HepG2 (cell line): Measurements from ENCODE around the gene MCEE. TPM values are rescaled to one million over a fixed set of nuclear protein-coding genes. Genes with fewer than 3 reads are reported as not detected.

ENCODE experiments used
- ARNT2 ChIP-seq: sonication (generic); formaldehyde crosslinking; IDR thresholded peaks from 2 replicates; pipeline ENCODE4 v1.8.0; 2022; ENCODE audit warnings: mild to moderate bottlenecking, low read depth, missing genetic modification reagents, moderate library complexity
- ATF7 ChIP-seq, 2 experiments: fragments of 450-650 bp in 1 of 2; sonication (generic) in 1 of 2; formaldehyde crosslinking in 1 of 2; IDR thresholded peaks; 2 replicates each; pipeline versions ENCODE4 v1.4.0 to v1.6.1; 2016 to 2020; ENCODE audit warnings: antibody characterized with exemption in 1 of 2, mild to moderate bottlenecking in 1 of 2, missing genetic modification reagents in 1 of 2
- CC2D1A ChIP-seq: sonication (generic); formaldehyde crosslinking; IDR thresholded peaks from 2 replicates; pipeline ENCODE4 v1.8.1; 2023; ENCODE audit warnings: mild to moderate bottlenecking, missing genetic modification reagents
- CHCHD3 ChIP-seq: sonication (generic); formaldehyde crosslinking; IDR thresholded peaks from 2 replicates; pipeline ENCODE4 v1.8.0; 2022; ENCODE audit warnings: mild to moderate bottlenecking, missing genetic modification reagents, moderate library complexity
- EEA1 ChIP-seq: sonication (generic); formaldehyde crosslinking; IDR thresholded peaks from 2 replicates; pipeline ENCODE4 v1.5.1; 2020; ENCODE audit warnings: mild to moderate bottlenecking, missing genetic modification reagents, borderline replicate concordance
- GLI4 ChIP-seq: sonication (generic); formaldehyde crosslinking; IDR thresholded peaks from 2 replicates; pipeline ENCODE4 v1.5.1; 2020; ENCODE audit warnings: missing genetic modification reagents, mild to moderate bottlenecking, moderate library complexity, borderline replicate concordance
- MIXL1 ChIP-seq: IDR thresholded peaks from 2 replicates; pipeline ENCODE4 v1.6.1; 2016
- NFIC ChIP-seq: IDR thresholded peaks from 2 replicates; pipeline ENCODE4 v1.6.1; 2012; ENCODE audit warnings: mild to moderate bottlenecking, low read length, inconsistent platforms
- PCBP1 ChIP-seq: fragments of 200-400 bp; formaldehyde crosslinking; IDR thresholded peaks from 2 replicates; pipeline ENCODE4 v1.6.1; 2017; ENCODE audit warnings: mild to moderate bottlenecking, low read depth, low read length, borderline replicate concordance
- RFXAP ChIP-seq: sonication (generic); formaldehyde crosslinking; IDR thresholded peaks from 2 replicates; pipeline ENCODE4 v1.4.0; 2020; ENCODE audit warnings: missing genetic modification reagents, borderline replicate concordance
- RXRB ChIP-seq: IDR thresholded peaks from 2 replicates; pipeline ENCODE4 v1.6.1; 2016; ENCODE audit warnings: borderline replicate concordance, missing genetic modification reagents, missing compliant biosample characterization
- ZBTB1 ChIP-seq: sonication (generic); formaldehyde crosslinking; IDR thresholded peaks from 2 replicates; pipeline ENCODE4 v1.4.0; 2020; ENCODE audit warnings: missing genetic modification reagents, borderline replicate concordance
- ZNF138 ChIP-seq: sonication (generic); formaldehyde crosslinking; IDR thresholded peaks from 2 replicates; pipeline ENCODE4 v1.5.0; 2020; ENCODE audit warnings: mild to moderate bottlenecking, low read depth, missing genetic modification reagents
- ZNF282 ChIP-seq: fragments of 450-650 bp; IDR thresholded peaks from 2 replicates; pipeline ENCODE4 v1.6.1; 2018; ENCODE audit not compliant: partially characterized antibody
- ZNF382 ChIP-seq: sonication (generic); formaldehyde crosslinking; IDR thresholded peaks from 2 replicates; pipeline ENCODE4 v1.5.0; 2020; ENCODE audit warnings: missing genetic modification reagents, mild to moderate bottlenecking, borderline replicate concordance
- ZNF607 ChIP-seq: sonication (generic); formaldehyde crosslinking; IDR thresholded peaks from 2 replicates; pipeline ENCODE4 v1.5.1; 2020; ENCODE audit warnings: missing genetic modification reagents, mild to moderate bottlenecking, borderline replicate concordance
- ZNF644 ChIP-seq: IDR thresholded peaks from 2 replicates; pipeline ENCODE4 v1.6.1; 2016; ENCODE audit warnings: low read depth
- ZNF724P ChIP-seq: sonication (generic); formaldehyde crosslinking; IDR thresholded peaks from 2 replicates; pipeline ENCODE4 v1.8.0; 2022; ENCODE audit warnings: missing genetic modification reagents, borderline replicate concordance
- ZNF768 ChIP-seq: sonication (generic); formaldehyde crosslinking; IDR thresholded peaks from 2 replicates; pipeline ENCODE4 v1.4.0; 2020; ENCODE audit warnings: missing genetic modification reagents
- polyA plus RNA-seq, 8 experiments: library from polyadenylated mRNA; depleted of rRNA in 3 of 8; stranded (reverse) in 7 of 8; unstranded in 1 of 8; fragments of >200 nt; fragmentation: Illumina TruSeq in 4 of 8; extraction: Trizol in 4 of 8; gene quantifications; 2 replicates each; pipeline versions ENCODE4 v1.2.1 to v1.2.3, GENCODE V29; 2011 to 2016; ENCODE audit warnings: low read depth in 4 of 8, missing spikeins in 1 of 8, mixed read lengths in 1 of 8; ENCODE audit not compliant: insufficient read depth in 1 of 8
- total RNA-seq, 5 experiments: library from RNA; depleted of rRNA; stranded (reverse); fragments of >200 nt; fragmentation: Illumina TruSeq; extraction: Trizol; gene quantifications; 2 replicates each; pipeline ENCODE4 v1.2.3, GENCODE V29; 2016; ENCODE audit warnings: low read depth in 1 of 5
- TF ChIP-seq, protein P1 (sequence below): sonication (generic); formaldehyde crosslinking; IDR thresholded peaks from 2 replicates; pipeline ENCODE4 v1.4.0; 2020; ENCODE audit warnings: missing genetic modification reagents, borderline replicate concordance
- TF ChIP-seq, protein P2 (sequence below): sonication (generic); formaldehyde crosslinking; IDR thresholded peaks from 2 replicates; pipeline ENCODE4 v1.5.1; 2020; ENCODE audit warnings: missing genetic modification reagents, mild to moderate bottlenecking, borderline replicate concordance
- TF ChIP-seq, protein P3 (sequence below), 2 experiments: sonication (generic) in 1 of 2; formaldehyde crosslinking in 1 of 2; IDR thresholded peaks; 2 replicates each; pipeline versions ENCODE4 v1.5.1 to v1.6.1; 2011 to 2020; ENCODE audit warnings: borderline replicate concordance in 1 of 2, low read depth in 1 of 2, low read length in 1 of 2, mild to moderate bottlenecking in 1 of 2, missing genetic modification reagents in 1 of 2, moderate library complexity in 1 of 2

MCEE gene
- total and polyA plus RNA-seq, 2 of the 13 experiments (the other 11 are each of a cell fraction or from before 2014, with no cell fraction given): 32.0 to 66.9 TPM

DNA sequence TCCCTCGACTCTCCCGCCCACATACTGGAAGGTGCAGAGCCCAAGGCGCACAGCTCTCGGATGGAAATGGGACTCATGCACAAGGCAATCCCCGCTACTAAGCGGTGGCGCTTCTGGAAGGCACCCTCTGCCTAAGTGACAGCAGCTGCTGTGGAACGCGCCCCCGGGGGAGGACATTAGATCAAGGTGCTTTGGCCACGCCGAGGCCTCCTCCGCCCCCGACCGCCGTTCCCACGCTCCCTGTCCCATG lies 202 bp downstream of the MCEE start (continued):
- TF ChIP-seq ZBTB1 (CRISPR knock-in tag): no peak
- no peak for TF ChIP-seq CC2D1A (CRISPR knock-in tag)
- TF ChIP-seq ZNF382 (CRISPR knock-in tag): no peak
- TF ChIP-seq MIXL1 (CRISPR knock-in tag): no peak
- TF ChIP-seq PCBP1: no peak
- no peak for TF ChIP-seq ZNF724P (CRISPR knock-in tag)
- 0 out of 2 replicates have a peak, but pooled peaks have one; percentile 22 for TF ChIP-seq ZNF138 (CRISPR knock-in tag)
- no peak for TF ChIP-seq RXRB (CRISPR knock-in tag)
- TF ChIP-seq ZNF644 (CRISPR knock-in tag): no peak
- no peak for TF ChIP-seq RFXAP (CRISPR knock-in tag)
- TF ChIP-seq ARNT2: no peak
- no peak for TF ChIP-seq ZNF768 (CRISPR knock-in tag)
- TF ChIP-seq GLI4: no peak
- TF ChIP-seq, protein P1, sequence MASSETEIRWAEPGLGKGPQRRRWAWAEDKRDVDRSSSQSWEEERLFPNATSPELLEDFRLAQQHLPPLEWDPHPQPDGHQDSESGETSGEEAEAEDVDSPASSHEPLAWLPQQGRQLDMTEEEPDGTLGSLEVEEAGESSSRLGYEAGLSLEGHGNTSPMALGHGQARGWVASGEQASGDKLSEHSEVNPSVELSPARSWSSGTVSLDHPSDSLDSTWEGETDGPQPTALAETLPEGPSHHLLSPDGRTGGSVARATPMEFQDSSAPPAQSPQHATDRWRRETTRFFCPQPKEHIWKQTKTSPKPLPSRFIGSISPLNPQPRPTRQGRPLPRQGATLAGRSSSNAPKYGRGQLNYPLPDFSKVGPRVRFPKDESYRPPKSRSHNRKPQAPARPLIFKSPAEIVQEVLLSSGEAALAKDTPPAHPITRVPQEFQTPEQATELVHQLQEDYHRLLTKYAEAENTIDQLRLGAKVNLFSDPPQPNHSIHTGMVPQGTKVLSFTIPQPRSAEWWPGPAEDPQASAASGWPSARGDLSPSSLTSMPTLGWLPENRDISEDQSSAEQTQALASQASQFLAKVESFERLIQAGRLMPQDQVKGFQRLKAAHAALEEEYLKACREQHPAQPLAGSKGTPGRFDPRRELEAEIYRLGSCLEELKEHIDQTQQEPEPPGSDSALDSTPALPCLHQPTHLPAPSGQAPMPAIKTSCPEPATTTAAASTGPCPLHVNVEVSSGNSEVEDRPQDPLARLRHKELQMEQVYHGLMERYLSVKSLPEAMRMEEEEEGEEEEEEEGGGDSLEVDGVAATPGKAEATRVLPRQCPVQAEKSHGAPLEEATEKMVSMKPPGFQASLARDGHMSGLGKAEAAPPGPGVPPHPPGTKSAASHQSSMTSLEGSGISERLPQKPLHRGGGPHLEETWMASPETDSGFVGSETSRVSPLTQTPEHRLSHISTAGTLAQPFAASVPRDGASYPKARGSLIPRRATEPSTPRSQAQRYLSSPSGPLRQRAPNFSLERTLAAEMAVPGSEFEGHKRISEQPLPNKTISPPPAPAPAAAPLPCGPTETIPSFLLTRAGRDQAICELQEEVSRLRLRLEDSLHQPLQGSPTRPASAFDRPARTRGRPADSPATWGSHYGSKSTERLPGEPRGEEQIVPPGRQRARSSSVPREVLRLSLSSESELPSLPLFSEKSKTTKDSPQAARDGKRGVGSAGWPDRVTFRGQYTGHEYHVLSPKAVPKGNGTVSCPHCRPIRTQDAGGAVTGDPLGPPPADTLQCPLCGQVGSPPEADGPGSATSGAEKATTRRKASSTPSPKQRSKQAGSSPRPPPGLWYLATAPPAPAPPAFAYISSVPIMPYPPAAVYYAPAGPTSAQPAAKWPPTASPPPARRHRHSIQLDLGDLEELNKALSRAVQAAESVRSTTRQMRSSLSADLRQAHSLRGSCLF (CRISPR knock-in tag): no peak; the same call in 1 of the 2 replicates
- TF ChIP-seq EEA1 (CRISPR knock-in tag): peak; percentile 94; the same call in 1 of the 2 replicates
- TF ChIP-seq ATF7 (IDR thresholded peaks at IDR 0.05): no peak
- no peak for TF ChIP-seq ATF7 (CRISPR knock-in tag; IDR thresholded peaks at IDR 0.05)
- TF ChIP-seq, protein P2, sequence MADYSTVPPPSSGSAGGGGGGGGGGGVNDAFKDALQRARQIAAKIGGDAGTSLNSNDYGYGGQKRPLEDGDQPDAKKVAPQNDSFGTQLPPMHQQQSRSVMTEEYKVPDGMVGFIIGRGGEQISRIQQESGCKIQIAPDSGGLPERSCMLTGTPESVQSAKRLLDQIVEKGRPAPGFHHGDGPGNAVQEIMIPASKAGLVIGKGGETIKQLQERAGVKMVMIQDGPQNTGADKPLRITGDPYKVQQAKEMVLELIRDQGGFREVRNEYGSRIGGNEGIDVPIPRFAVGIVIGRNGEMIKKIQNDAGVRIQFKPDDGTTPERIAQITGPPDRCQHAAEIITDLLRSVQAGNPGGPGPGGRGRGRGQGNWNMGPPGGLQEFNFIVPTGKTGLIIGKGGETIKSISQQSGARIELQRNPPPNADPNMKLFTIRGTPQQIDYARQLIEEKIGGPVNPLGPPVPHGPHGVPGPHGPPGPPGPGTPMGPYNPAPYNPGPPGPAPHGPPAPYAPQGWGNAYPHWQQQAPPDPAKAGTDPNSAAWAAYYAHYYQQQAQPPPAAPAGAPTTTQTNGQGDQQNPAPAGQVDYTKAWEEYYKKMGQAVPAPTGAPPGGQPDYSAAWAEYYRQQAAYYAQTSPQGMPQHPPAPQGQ: no peak
- TF ChIP-seq ZNF282: no peak
- TF ChIP-seq CHCHD3 (CRISPR knock-in tag): no peak
- no peak; the same call in 1 of the 2 replicates for TF ChIP-seq ZNF607
- TF ChIP-seq, protein P3, sequence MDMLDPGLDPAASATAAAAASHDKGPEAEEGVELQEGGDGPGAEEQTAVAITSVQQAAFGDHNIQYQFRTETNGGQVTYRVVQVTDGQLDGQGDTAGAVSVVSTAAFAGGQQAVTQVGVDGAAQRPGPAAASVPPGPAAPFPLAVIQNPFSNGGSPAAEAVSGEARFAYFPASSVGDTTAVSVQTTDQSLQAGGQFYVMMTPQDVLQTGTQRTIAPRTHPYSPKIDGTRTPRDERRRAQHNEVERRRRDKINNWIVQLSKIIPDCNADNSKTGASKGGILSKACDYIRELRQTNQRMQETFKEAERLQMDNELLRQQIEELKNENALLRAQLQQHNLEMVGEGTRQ (IDR thresholded peaks at IDR 0.05; ENCODE audit: low read depth, low read length): peak; percentile 4; the same call in 1 of the 2 replicates
- TF ChIP-seq, protein P3 (CRISPR knock-in tag; IDR thresholded peaks at IDR 0.05; ENCODE audit: borderline replicate concordance): no peak
- no peak for TF ChIP-seq NFIC
